NB4 (cell line): ENCODE data around the gene C4orf51.

ENCODE experiments used
- CTCF ChIP-seq: IDR thresholded peaks from one replicate; pipeline ENCODE4 v1.5.1; 2012; ENCODE audit warnings: low read depth, low read length
- POLR2A ChIP-seq: IDR thresholded peaks from 2 replicates; pipeline ENCODE4 v1.6.1; 2011; ENCODE audit warnings: mild to moderate bottlenecking; ENCODE audit not compliant: insufficient read length; ENCODE audit errors: extremely low read depth

- TF ChIP-seq CTCF = no peak
- no peak for TF ChIP-seq POLR2A
These were observed 40.7 kb downstream of the C4orf51 start for GRCh38 chr4:145720656-145721055.
